ENCODE measurements around the gene MRPL28. TPM values are rescaled to one million over a fixed set of nuclear protein-coding genes. Genes with fewer than 3 reads are reported as not detected.

The MRPL28 gene
- total and polyA plus RNA-seq, 2 donors (not counting 3 experiments of a cell fraction or from before 2014, with no cell fraction given): 104 to 180 TPM

DNA sequence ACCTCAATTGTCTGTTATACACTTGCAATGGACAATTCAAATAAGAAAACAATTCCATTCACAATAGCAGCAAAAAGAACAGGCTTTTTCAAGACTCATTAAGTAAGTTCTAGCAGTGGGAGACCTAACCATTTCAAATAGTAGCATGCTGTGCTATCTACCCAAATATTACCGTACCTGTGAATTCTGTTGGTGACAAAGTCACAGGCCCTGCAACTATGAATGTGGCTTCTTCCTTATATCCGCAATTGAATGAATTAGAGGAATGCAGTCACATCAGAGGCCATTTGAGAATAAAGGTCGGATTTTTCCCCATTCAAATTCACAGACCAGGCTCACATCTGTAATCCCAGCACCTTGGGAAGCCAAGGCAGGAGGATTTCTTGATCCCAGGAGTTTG, 25.9 kb upstream of the MRPL28 start:
- H2AFZ ChIP-seq (ENCODE audit: low read depth, low read length): peak overlapping the region; percentile 50
- H3K27ac ChIP-seq (ENCODE audit: insufficient read depth, low read depth, low read length): no peak overlapping the region

DNA sequence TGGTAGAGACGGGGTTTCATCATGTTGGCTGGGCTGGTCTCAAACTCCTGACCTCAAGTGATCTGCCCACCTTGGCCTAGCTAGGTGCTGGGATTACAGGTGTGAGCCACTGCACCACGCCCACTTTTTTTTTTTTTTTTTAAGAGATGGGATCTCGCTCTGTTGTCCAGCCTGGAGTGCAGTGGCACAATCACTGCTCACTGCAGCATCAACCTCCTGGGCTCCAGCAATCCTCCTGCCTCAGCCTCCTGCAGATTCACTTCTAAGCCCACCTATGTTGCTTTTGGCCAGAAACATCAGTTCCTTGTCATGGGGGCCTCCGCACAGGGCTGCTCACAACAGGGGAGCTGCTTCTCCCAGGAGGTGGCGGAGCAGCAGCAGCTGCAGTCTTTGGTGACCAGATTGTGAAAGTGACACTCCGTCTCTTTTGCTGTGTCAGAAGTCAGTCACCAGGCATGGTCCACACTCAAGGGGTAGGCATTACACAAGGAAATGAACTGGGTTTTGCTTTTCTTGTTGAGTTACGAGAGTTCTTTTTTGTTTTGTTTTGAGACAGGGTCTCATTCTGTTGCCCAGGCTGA, 22.2 kb upstream of the MRPL28 start:
- ChIA-PET POLR2A (no interaction called here), CTCF (interaction anchor here (0.7 to 2.0 kb wide), 10 partner anchors 8 to 295 kb away, joined by 3 to 26 read pairs (median 4); partner anchors contain the start of gene DECR2)
- Histone ChIP-seq H3K9me1 (replicated peaks; ENCODE audit: control insufficient read depth, extremely low read depth, insufficient read depth, low read length) (no peaks in the 10 kb centered on the region), H2AFZ (ENCODE audit: low read depth, low read length) (no peak overlapping the region), H4K20me1 (replicated peaks; ENCODE audit: control insufficient read depth, extremely low read depth, insufficient read depth, low read length) (no peaks in the 10 kb centered on the region), H3K9me3 (replicated peaks; ENCODE audit: control insufficient read depth, insufficient read depth, low read length) (no peaks in the 10 kb centered on the region), H3K27me3 (ENCODE audit: control insufficient read depth in 2 of 2, insufficient read depth in 2 of 2, low read length in 2 of 2) (no peaks in the 10 kb centered on the region), H3K4me1 (ENCODE audit: control insufficient read depth, extremely low read depth, insufficient read depth, low read length) (peaks cover 3% of the 10 kb centered on the region), H3K36me3 (ENCODE audit: control insufficient read depth in 2 of 2, extremely low read depth in 1 of 2, insufficient read depth in 2 of 2, low read length in 2 of 2) (no peaks in the 10 kb centered on the region), H3K27ac (ENCODE audit: insufficient read depth, low read depth, low read length) (no peak overlapping the region), H3K79me2 (ENCODE audit: control insufficient read depth, insufficient read depth, low read length) (no peaks in the 10 kb centered on the region), H3K9ac (replicated peaks; ENCODE audit: extremely low read depth, insufficient read depth, low read length) (no peak overlapping the region), H3K4me2 (ENCODE audit: insufficient read depth, low read length) (no peak overlapping the region), H3K4me3 (replicated peaks in 1 of 3; ENCODE audit: insufficient read depth in 1 of 3, low read depth in 1 of 3, low read length in 3 of 3) (no peak overlapping the region)
- peak; percentile 15 for FAIRE-seq
- dilution Hi-C loops (cut with MboI; ENCODE audit: extremely low pct_ligation_motif_present, low sequenced_read_pairs): no loop called here
- no peak for TF ChIP-seq FOS (IDR thresholded peaks at IDR 0.05; ENCODE audit: borderline replicate concordance, insufficient read depth, low read length)
- no peak for TF ChIP-seq MYC (IDR thresholded peaks at IDR 0.05; ENCODE audit: low read depth, low read length)
- TF ChIP-seq, protein P1, sequence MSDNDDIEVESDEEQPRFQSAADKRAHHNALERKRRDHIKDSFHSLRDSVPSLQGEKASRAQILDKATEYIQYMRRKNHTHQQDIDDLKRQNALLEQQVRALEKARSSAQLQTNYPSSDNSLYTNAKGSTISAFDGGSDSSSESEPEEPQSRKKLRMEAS (IDR thresholded peaks at IDR 0.05; ENCODE audit: insufficient read depth, insufficient read length): no peak
- no peak for TF ChIP-seq POLR2AphosphoS5 (IDR thresholded peaks at IDR 0.05; ENCODE audit: insufficient read depth, low read depth, low read length)
- TF ChIP-seq EZH2 (IDR thresholded peaks at IDR 0.05; ENCODE audit: borderline replicate concordance, low read depth, low read length, severe bottlenecking): no peak
- no peak for TF ChIP-seq GATA2 (IDR thresholded peaks at IDR 0.05; ENCODE audit: insufficient read depth, insufficient read length, low read depth, low read length)
- no peak for TF ChIP-seq JUN (IDR thresholded peaks at IDR 0.05; ENCODE audit: borderline replicate concordance, insufficient read depth, insufficient read length, low read depth)
- no peak for TF ChIP-seq POLR2A (IDR thresholded peaks at IDR 0.05; ENCODE audit: low read depth, low read length)
- TF ChIP-seq, protein P2, sequence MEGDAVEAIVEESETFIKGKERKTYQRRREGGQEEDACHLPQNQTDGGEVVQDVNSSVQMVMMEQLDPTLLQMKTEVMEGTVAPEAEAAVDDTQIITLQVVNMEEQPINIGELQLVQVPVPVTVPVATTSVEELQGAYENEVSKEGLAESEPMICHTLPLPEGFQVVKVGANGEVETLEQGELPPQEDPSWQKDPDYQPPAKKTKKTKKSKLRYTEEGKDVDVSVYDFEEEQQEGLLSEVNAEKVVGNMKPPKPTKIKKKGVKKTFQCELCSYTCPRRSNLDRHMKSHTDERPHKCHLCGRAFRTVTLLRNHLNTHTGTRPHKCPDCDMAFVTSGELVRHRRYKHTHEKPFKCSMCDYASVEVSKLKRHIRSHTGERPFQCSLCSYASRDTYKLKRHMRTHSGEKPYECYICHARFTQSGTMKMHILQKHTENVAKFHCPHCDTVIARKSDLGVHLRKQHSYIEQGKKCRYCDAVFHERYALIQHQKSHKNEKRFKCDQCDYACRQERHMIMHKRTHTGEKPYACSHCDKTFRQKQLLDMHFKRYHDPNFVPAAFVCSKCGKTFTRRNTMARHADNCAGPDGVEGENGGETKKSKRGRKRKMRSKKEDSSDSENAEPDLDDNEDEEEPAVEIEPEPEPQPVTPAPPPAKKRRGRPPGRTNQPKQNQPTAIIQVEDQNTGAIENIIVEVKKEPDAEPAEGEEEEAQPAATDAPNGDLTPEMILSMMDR (IDR thresholded peaks at IDR 0.05; ENCODE audit: extremely low read depth in 1 of 2, insufficient read depth in 1 of 2, low read depth in 1 of 2, low read length in 2 of 2): no peak
- DNase-seq (ENCODE audit: low read depth, low spot score): no peak
- intact Hi-C loops (cut with micrococcal nuclease): loop anchor here (1.0 to 5.0 kb wide), 3 partner anchors 103 to 268 kb away; no protein-coding TSS in a partner anchor
- no TSS peak for BruUV-seq (replicated peaks)

More for the DNA sequence above, 25.9 kb upstream of the MRPL28 start:
- H3K4me3 ChIP-seq (replicated peaks in 1 of 3; ENCODE audit: insufficient read depth in 1 of 3, low read depth in 1 of 3, low read length in 3 of 3): no peak overlapping the region
- H3K9ac ChIP-seq (replicated peaks; ENCODE audit: extremely low read depth, insufficient read depth, low read length): no peak overlapping the region
- no peaks in the 10 kb centered on the region for H3K27me3 ChIP-seq (ENCODE audit: control insufficient read depth in 2 of 2, insufficient read depth in 2 of 2, low read length in 2 of 2)
- DNase-seq (ENCODE audit: low read depth, low spot score): no peak
- peaks cover 10% of the 10 kb centered on the region for H3K4me1 ChIP-seq (ENCODE audit: control insufficient read depth, extremely low read depth, insufficient read depth, low read length)
- H3K9me1 ChIP-seq (replicated peaks; ENCODE audit: control insufficient read depth, extremely low read depth, insufficient read depth, low read length): no peaks in the 10 kb centered on the region
- BruUV-seq (replicated peaks): no TSS peak
- TF ChIP-seq EZH2 (IDR thresholded peaks at IDR 0.05; ENCODE audit: borderline replicate concordance, low read depth, low read length, severe bottlenecking) (no peak), POLR2AphosphoS5 (IDR thresholded peaks at IDR 0.05; ENCODE audit: insufficient read depth, low read depth, low read length) (no peak), MYC (IDR thresholded peaks at IDR 0.05; ENCODE audit: low read depth, low read length) (no peak)
- ChIA-PET CTCF (interaction anchor here (0.8 to 1.2 kb wide), 3 partner anchors 9 to 101 kb away, joined by 3 to 4 read pairs (median 3); partner anchors contain the start of gene RAB11FIP3), POLR2A (interaction anchor here (0.6 kb wide), 1 partner anchor 9 kb away, joined by 3 read pairs; no protein-coding TSS in a partner anchor)
- no peaks in the 10 kb centered on the region for H3K9me3 ChIP-seq (replicated peaks; ENCODE audit: control insufficient read depth, insufficient read depth, low read length)
- H3K4me2 ChIP-seq (ENCODE audit: insufficient read depth, low read length): peak overlapping the region; percentile 67
- FAIRE-seq: peak; percentile 4
- H3K36me3 ChIP-seq (ENCODE audit: control insufficient read depth in 2 of 2, extremely low read depth in 1 of 2, insufficient read depth in 2 of 2, low read length in 2 of 2): peaks cover 0 to 7% of the 10 kb centered on the region in 2 experiments
- intact Hi-C loops (cut with micrococcal nuclease) (loop anchor here (1.0 to 2.0 kb wide), 2 partner anchors 12 to 131 kb away; partner anchors contain the start of gene CAPN15), dilution Hi-C loops (cut with MboI; ENCODE audit: extremely low pct_ligation_motif_present, low sequenced_read_pairs) (no loop called here)
- H4K20me1 ChIP-seq (replicated peaks; ENCODE audit: control insufficient read depth, extremely low read depth, insufficient read depth, low read length): no peaks in the 10 kb centered on the region
- peaks cover 5% of the 10 kb centered on the region for H3K79me2 ChIP-seq (ENCODE audit: control insufficient read depth, insufficient read depth, low read length)

Measured in endothelial cell of umbilical vein (primary cell).